Measurements from ENCODE around the gene NTM.

The NTM gene

GRCh38 chr11:131615611-131616010, 245.2 kb downstream of the NTM start:
- H3K79me1 ChIP-seq (replicated peaks; ENCODE audit: low read length, poor library complexity, severe bottlenecking): no peaks in the 10 kb centered on the region
- H3K36me3 ChIP-seq (ENCODE audit: control insufficient read depth in 1 of 2, insufficient read depth in 2 of 2, low read depth in 1 of 2, low read length in 2 of 2): no peaks in the 10 kb centered on the region

DNA sequence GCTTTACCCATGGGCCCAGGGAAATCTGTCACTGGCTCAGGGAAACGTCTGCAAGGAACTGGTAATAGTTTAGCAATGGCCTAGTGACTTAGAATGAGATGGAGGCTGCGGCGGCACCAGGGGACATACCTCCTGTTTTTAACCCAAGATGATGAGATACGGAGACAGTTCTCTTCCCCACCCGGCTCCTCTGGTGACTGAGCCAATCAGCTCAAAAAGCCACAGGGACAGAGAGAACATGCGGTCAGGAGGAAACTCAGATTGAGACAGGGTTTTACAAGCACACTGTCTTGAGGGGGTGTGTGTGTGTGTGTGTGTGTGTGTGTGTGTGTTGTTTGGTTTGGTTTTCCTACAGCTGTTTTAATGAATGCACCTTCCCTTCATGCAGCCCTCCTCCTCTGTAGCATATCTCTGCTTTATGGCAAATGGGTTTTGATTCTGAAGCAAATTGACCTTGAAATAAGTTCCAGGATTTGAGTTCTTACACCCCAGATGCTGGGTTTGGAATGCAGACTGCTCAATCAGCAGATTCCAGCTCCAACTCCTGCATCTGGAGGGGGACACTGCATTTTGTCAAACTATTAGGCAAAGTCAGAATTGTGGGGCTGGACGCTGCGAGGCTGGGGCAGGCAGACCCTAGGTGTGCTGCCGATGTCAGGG, 246.2 kb downstream of the NTM start:
- Histone ChIP-seq H2BK15ac (ENCODE audit: low read depth, poor library complexity, severe bottlenecking) (no peak overlapping the region), H2AFZ (ENCODE audit: low read depth, low read length) (no peak overlapping the region), H3K4me2 (ENCODE audit: low read length, poor library complexity, severe bottlenecking) (no peak overlapping the region), H3K4me1 (ENCODE audit: control insufficient read depth, insufficient read depth, low read depth, low read length) (no peaks in the 10 kb centered on the region), H3K36me3 (ENCODE audit: control insufficient read depth in 1 of 2, insufficient read depth in 2 of 2, low read depth in 1 of 2, low read length in 2 of 2) (no peaks in the 10 kb centered on the region), H2BK12ac (ENCODE audit: low read length in 2 of 2) (no peak overlapping the region), H2BK5ac (ENCODE audit: low read depth, low read length, poor library complexity, severe bottlenecking) (no peak overlapping the region), H3K9ac (ENCODE audit: low read length) (no peak overlapping the region), H3K4me3 (ENCODE audit: insufficient read depth in 1 of 2, low read depth in 1 of 2, low read length in 2 of 2) (no peak overlapping the region), H3K18ac (ENCODE audit: low read depth in 1 of 2, low read length in 2 of 2) (no peak overlapping the region), H3K14ac (ENCODE audit: low read length in 2 of 2) (no peak overlapping the region), H2AK5ac (ENCODE audit: low read length, severe bottlenecking) (no peak overlapping the region), H3K9me3 (ENCODE audit: control insufficient read depth, low read length) (no peaks in the 10 kb centered on the region), H3K27me3 (ENCODE audit: control insufficient read depth in 1 of 2, insufficient read depth in 1 of 2, low read length in 2 of 2) (peaks cover 0 to 13% of the 10 kb centered on the region in 2 experiments), H3K4ac (ENCODE audit: low read depth in 1 of 2, low read length in 2 of 2) (no peak overlapping the region), H3K79me1 (replicated peaks; ENCODE audit: low read length, poor library complexity, severe bottlenecking) (no peaks in the 10 kb centered on the region), H4K91ac (ENCODE audit: low read length) (no peak overlapping the region), H3K23ac (ENCODE audit: low read length in 2 of 2) (no peak overlapping the region), H2BK120ac (ENCODE audit: low read depth, low read length) (no peak overlapping the region), H3K27ac (ENCODE audit: low read length, poor library complexity, severe bottlenecking) (no peak overlapping the region), H4K8ac (ENCODE audit: low read length) (no peak overlapping the region)
- 72% methylated on average over 9 of the region's 9 CpGs for WGBS
- no peak for DNase-seq

More at GRCh38 chr11:131615611-131616010, 245.2 kb downstream of the NTM start:
- H4K91ac ChIP-seq (ENCODE audit: low read length): no peak overlapping the region
- H2BK120ac ChIP-seq (ENCODE audit: low read depth, low read length): no peak overlapping the region
- no peak overlapping the region for H2AFZ ChIP-seq (ENCODE audit: low read depth, low read length)
- no peaks in the 10 kb centered on the region for H3K4me1 ChIP-seq (ENCODE audit: control insufficient read depth, insufficient read depth, low read depth, low read length)
- H3K18ac ChIP-seq (ENCODE audit: low read depth in 1 of 2, low read length in 2 of 2): no peak overlapping the region
- H3K27me3 ChIP-seq (ENCODE audit: control insufficient read depth in 1 of 2, insufficient read depth in 1 of 2, low read length in 2 of 2): peaks cover 1 to 23% of the 10 kb centered on the region in 2 experiments
- no peak overlapping the region for H3K27ac ChIP-seq (ENCODE audit: low read length, poor library complexity, severe bottlenecking)
- H3K9me3 ChIP-seq (ENCODE audit: control insufficient read depth, low read length): no peaks in the 10 kb centered on the region
- no peak overlapping the region for H3K23ac ChIP-seq (ENCODE audit: low read length in 2 of 2)
- no peak overlapping the region for H2BK15ac ChIP-seq (ENCODE audit: low read depth, poor library complexity, severe bottlenecking)
- H3K14ac ChIP-seq (ENCODE audit: low read length in 2 of 2): no peak overlapping the region
- WGBS: 76% methylated on average over 11 of the region's 11 CpGs
- H3K4me3 ChIP-seq (ENCODE audit: insufficient read depth in 1 of 2, low read depth in 1 of 2, low read length in 2 of 2): no peak overlapping the region
- no peak overlapping the region for H2BK12ac ChIP-seq (ENCODE audit: low read length in 2 of 2)
- H3K4ac ChIP-seq (ENCODE audit: low read depth in 1 of 2, low read length in 2 of 2): no peak overlapping the region
- H3K9ac ChIP-seq (ENCODE audit: low read length): no peak overlapping the region
- H4K8ac ChIP-seq (ENCODE audit: low read length): no peak overlapping the region
- DNase-seq: no peak
- H3K4me2 ChIP-seq (ENCODE audit: low read length, poor library complexity, severe bottlenecking): no peak overlapping the region
- H2AK5ac ChIP-seq (ENCODE audit: low read length, severe bottlenecking): no peak overlapping the region
- H2BK5ac ChIP-seq (ENCODE audit: low read depth, low read length, poor library complexity, severe bottlenecking): no peak overlapping the region

DNA sequence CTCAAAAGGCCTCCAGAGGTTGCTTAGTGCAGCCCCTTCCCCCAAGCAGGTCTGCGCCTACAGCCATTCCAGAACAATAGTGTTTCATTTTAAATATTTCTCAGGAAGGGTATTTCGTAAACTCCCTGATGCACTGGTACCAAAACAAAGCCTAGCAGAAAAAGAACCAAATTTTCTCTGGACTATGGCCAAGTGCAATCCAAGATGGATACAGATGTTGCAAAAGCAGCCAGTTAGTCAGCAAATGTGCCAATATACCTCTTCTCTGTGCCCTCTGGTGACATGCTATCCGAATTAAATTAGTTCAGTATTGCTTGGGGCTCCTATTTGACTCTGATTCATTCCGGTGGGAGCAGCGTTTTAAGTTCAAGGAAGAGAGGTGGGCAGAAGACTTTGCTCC, 247.8 kb downstream of the NTM start:
- no peaks in the 10 kb centered on the region for H3K79me1 ChIP-seq (replicated peaks; ENCODE audit: low read length, poor library complexity, severe bottlenecking)
- 88% methylated on average over 5 of the region's 5 CpGs for WGBS

GRCh38 chr11:131622193-131622592, 251.8 kb downstream of the NTM start:
- no peak overlapping the region for H3K9ac ChIP-seq (ENCODE audit: low read length)
- H3K9me3 ChIP-seq (ENCODE audit: control insufficient read depth, low read length): no peaks in the 10 kb centered on the region
- no peak overlapping the region for H2BK15ac ChIP-seq (ENCODE audit: low read depth, poor library complexity, severe bottlenecking)
- no peak overlapping the region for H4K91ac ChIP-seq (ENCODE audit: low read length)
- no peaks in the 10 kb centered on the region for H3K4me1 ChIP-seq (ENCODE audit: control insufficient read depth, insufficient read depth, low read depth, low read length)
- no peak for DNase-seq
- no peaks in the 10 kb centered on the region for H3K27me3 ChIP-seq (ENCODE audit: control insufficient read depth in 1 of 2, insufficient read depth in 1 of 2, low read length in 2 of 2)
- no peak overlapping the region for H4K8ac ChIP-seq (ENCODE audit: low read length)
- no peak overlapping the region for H2AK5ac ChIP-seq (ENCODE audit: low read length, severe bottlenecking)
- H3K36me3 ChIP-seq (ENCODE audit: control insufficient read depth in 1 of 2, insufficient read depth in 2 of 2, low read depth in 1 of 2, low read length in 2 of 2): no peaks in the 10 kb centered on the region
- no peak overlapping the region for H2BK120ac ChIP-seq (ENCODE audit: low read depth, low read length)
- H2BK5ac ChIP-seq (ENCODE audit: low read depth, low read length, poor library complexity, severe bottlenecking): no peak overlapping the region
- H3K18ac ChIP-seq (ENCODE audit: low read depth in 1 of 2, low read length in 2 of 2): no peak overlapping the region
- H2BK12ac ChIP-seq (ENCODE audit: low read length in 2 of 2): no peak overlapping the region
- H3K4me2 ChIP-seq (ENCODE audit: low read length, poor library complexity, severe bottlenecking): no peak overlapping the region
- H2AFZ ChIP-seq (ENCODE audit: low read depth, low read length): no peak overlapping the region
- no peak overlapping the region for H3K27ac ChIP-seq (ENCODE audit: low read length, poor library complexity, severe bottlenecking)
- H3K79me1 ChIP-seq (replicated peaks; ENCODE audit: low read length, poor library complexity, severe bottlenecking): no peaks in the 10 kb centered on the region
- H3K23ac ChIP-seq (ENCODE audit: low read length in 2 of 2): no peak overlapping the region
- H3K4ac ChIP-seq (ENCODE audit: low read depth in 1 of 2, low read length in 2 of 2): no peak overlapping the region
- no peak overlapping the region for H3K4me3 ChIP-seq (ENCODE audit: insufficient read depth in 1 of 2, low read depth in 1 of 2, low read length in 2 of 2)
- WGBS: 100% methylated on average over 3 of the region's 8 CpGs
- no peak overlapping the region for H3K14ac ChIP-seq (ENCODE audit: low read length in 2 of 2)

More for the DNA sequence above, 247.8 kb downstream of the NTM start:
- Histone ChIP-seq H3K4ac (ENCODE audit: low read depth in 1 of 2, low read length in 2 of 2) (no peak overlapping the region), H3K4me1 (ENCODE audit: control insufficient read depth, insufficient read depth, low read depth, low read length) (no peaks in the 10 kb centered on the region), H3K9me3 (ENCODE audit: control insufficient read depth, low read length) (no peaks in the 10 kb centered on the region), H2AK5ac (ENCODE audit: low read length, severe bottlenecking) (no peak overlapping the region), H2BK120ac (ENCODE audit: low read depth, low read length) (no peak overlapping the region), H3K18ac (ENCODE audit: low read depth in 1 of 2, low read length in 2 of 2) (no peak overlapping the region), H2BK12ac (ENCODE audit: low read length in 2 of 2) (no peak overlapping the region), H3K14ac (ENCODE audit: low read length in 2 of 2) (no peak overlapping the region), H3K23ac (ENCODE audit: low read length in 2 of 2) (no peak overlapping the region), H2BK5ac (ENCODE audit: low read depth, low read length, poor library complexity, severe bottlenecking) (no peak overlapping the region), H3K27ac (ENCODE audit: low read length, poor library complexity, severe bottlenecking) (no peak overlapping the region), H3K27me3 (ENCODE audit: control insufficient read depth in 1 of 2, insufficient read depth in 1 of 2, low read length in 2 of 2) (no peaks in the 10 kb centered on the region), H2AFZ (ENCODE audit: low read depth, low read length) (no peak overlapping the region), H4K91ac (ENCODE audit: low read length) (no peak overlapping the region), H3K4me3 (ENCODE audit: insufficient read depth in 1 of 2, low read depth in 1 of 2, low read length in 2 of 2) (no peak overlapping the region), H2BK15ac (ENCODE audit: low read depth, poor library complexity, severe bottlenecking) (no peak overlapping the region), H4K8ac (ENCODE audit: low read length) (no peak overlapping the region), H3K9ac (ENCODE audit: low read length) (no peak overlapping the region), H3K36me3 (ENCODE audit: control insufficient read depth in 1 of 2, insufficient read depth in 2 of 2, low read depth in 1 of 2, low read length in 2 of 2) (no peaks in the 10 kb centered on the region), H3K4me2 (ENCODE audit: low read length, poor library complexity, severe bottlenecking) (no peak overlapping the region)
- DNase-seq: no peak

Data from mesenchymal stem cell (in vitro differentiated cells and primary cell).